ENCODE data around the gene STX10.

The STX10 gene

DNA sequence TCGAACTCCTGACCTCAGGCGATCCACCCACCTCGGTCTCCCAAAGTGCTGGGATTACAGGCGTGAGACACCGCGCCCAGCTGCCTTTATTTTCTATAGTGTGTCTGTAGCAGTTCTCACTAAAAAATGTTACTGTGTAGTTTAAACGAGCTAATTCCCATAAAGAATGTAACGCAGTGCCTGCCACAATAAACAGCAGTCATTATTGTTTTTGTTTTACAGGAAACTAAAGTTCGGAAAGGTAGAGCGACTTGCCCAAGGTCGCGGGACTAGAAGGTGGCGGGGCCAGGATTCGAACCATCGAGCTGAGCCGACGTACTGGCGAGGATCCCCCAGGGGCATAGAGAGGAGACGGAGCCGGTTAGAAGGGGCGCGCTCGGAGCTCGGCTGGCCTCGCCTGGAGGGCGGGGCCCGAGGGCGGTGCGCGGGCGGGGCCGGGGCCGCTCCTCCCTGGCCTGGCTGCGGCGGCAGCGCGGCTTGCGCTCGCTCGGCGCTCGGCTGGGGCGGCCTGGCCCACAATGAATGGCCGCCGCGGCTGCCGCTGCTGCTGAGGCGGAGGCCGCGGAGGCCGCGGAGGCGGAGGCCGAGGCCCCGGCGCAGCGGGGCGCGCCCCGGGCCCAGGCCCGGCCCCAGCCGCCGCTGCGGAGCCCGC is 32.3 kb downstream of the STX10 start, which contains the start of gene NACC1:
Gene NACC1 (plus strand): TSS at position 493 of the 652 bp plus-strand sequence. CDS start 16,944 bp downstream, outside the sequence.
- DNase-seq = peak; percentile 67

DNA sequence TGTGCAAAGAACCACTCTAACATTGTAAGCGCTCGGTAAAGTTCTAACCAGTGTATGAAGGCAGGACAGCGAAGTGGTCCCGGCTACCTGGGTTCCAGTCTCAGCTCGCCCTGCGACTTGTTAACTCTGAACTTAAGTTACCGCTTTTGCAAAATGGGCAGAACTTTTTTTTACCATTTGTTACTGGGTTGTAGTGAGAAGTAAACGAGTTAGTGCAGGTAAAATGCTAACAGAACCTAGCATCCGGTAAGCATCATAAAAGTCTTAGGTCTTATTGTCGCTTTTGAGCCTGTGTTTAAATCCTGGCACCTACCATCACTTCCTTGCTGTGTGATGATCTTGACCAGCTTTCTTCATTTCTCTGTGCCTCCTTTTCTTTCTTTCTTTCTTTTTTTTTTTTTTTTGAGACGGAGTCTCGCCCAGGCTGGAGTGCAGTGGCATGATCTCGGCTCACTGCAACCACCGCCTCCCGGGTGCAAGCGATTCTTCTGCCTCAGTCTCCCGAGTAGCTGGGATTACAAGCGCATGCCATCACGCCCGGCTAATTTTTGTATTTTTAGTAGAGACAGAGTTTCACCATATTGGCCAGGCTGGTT is 32.9 kb downstream of the STX10 start:
- DNase-seq = no peak

DNA sequence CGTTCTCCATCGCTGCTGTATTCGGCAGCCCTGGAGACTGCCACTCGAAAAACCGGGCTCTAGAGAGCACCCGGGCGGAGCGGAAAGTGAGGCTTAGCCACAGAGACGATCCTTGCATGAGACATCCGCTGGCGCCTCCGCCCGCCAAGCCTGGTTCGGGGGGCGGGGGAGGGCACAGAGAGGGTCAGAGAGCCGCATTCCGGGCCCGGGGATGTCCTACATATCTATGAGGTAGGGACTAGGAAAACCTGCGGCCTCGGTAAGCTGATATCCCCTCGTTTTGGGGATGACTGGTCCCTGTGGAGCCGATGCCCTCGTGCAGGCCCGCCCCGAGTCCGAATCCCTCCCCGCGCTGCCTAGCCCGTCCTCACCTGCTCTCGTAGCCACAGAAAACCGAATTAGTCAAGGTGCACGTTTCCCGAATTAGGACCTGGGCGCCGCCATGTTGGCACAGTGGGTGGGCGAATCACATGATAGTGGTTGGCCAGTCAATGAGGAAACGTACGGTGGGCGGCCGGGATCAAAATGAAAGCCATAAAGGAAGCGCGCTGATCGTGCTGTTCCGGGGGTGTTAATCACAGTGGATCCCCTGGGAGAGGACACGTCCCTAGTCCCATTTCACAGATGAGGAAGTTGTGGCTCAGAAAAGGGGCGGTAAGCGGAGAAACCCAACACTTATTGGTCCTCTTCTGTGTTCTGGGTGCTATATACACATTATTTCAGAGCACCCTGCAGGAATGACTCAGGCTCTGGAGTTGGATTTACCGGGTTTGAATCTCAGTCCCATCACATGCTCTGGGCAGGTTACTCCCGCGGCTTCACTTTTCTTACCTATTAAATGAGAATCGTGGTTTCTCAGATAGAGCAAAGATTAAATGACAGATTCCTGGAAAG is 33.6 kb downstream of the STX10 start, which contains the start of gene TRMT1:
Gene TRMT1 (minus strand): TSS at position 459 of the 894 bp plus-strand sequence. CDS start 341 bp downstream, at position 118.
- peak; percentile 73 for DNase-seq

DNA sequence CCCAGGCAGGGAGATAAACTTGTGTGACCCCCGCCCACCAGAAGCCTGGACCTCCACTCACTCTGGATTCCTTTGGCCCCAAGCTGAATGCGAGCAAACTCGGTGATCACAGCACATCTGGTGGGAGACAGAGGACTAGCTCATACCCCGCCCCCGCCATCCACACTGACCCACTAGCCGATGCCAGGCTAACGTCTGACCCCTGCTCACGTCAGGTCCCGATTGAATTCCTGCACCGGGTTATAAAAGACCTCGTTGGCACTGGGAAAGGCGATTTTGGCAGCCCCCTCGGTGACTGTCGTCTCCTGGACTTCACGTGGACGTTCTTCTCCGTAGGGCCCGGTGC is 34.3 kb downstream of the STX10 start:
- DNase-seq = no peak

DNA sequence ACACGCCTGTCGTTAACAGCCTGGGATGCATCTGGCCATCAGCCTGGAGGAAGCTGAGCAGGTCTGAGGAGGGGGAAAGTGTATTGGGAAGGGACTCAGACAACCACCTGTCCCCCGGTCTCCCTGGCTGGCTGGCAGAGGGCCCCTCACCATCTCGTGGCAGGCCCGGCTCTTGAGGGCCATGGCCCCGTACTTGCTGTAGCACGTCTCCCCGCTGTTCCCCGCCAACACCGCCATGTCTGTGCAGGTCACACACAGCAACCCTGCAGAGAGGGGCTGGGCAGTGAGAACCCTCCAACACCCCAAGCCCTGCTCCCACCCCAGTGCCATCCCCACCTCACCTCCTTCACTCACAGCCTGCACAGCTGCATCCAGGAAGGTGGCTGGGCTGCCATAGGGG is 37.6 kb downstream of the STX10 start:
- DNase-seq = no peak

DNA sequence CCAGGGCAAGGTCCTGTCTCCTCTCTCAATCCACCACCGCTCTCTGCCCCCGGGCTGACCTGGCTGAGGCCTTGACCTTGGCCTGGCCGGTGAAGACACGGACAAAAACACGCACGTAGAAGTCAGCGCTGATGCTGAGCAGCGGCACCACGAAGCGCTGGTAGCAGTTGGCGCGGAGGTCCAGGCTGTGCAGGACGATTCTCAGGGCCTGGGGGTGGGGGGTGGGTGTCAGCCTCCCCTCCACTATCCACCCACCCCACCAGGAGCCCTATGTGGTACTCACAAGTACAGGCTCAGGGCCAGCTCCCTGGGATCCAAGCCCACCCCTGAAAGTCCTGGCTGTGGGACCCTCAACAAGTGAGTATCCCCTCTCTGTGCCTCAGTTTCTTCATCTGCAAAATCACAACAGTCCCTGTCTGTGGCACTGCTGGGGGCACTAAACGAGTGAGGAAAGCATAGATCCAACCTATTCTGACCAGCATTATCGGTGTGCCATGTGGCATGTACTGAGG is 40.0 kb downstream of the STX10 start:
- DNase-seq = no peak

DNA sequence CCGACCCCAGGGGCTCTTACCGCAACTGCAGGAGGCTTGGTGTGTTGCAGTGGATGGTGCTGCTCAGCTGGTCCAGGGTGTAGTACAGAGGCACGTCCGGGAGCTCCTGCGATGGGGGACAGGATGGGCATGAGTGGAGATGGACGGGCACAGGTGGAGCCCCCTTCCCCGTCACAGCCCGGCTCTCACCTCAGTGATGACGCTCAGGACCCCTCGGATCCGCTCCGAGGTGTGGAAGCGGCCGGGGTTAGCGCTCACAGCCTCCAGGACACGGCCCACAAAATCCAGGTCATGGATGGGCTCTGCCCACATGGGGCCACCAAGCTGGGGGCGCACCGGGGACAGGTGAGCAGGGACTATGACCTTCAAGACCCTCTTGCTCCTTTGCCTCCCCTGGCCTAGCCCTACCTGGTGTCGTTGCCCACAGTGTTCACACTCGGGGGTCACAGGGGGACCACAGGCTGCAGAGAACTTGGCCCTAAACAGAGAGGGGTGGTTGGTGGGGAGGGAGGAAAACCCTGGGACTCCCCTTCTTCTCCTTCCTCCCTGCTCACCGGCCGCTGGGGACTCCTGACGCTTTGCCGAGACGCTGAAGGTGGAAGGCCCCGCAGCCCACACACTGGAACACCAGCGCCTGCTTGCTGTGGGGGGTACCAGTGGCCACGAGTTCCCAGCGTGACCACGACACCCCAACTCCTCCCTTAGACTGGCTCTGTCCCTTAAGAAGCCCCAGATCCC is 40.6 kb downstream of the STX10 start:
- no peak for DNase-seq

DNA sequence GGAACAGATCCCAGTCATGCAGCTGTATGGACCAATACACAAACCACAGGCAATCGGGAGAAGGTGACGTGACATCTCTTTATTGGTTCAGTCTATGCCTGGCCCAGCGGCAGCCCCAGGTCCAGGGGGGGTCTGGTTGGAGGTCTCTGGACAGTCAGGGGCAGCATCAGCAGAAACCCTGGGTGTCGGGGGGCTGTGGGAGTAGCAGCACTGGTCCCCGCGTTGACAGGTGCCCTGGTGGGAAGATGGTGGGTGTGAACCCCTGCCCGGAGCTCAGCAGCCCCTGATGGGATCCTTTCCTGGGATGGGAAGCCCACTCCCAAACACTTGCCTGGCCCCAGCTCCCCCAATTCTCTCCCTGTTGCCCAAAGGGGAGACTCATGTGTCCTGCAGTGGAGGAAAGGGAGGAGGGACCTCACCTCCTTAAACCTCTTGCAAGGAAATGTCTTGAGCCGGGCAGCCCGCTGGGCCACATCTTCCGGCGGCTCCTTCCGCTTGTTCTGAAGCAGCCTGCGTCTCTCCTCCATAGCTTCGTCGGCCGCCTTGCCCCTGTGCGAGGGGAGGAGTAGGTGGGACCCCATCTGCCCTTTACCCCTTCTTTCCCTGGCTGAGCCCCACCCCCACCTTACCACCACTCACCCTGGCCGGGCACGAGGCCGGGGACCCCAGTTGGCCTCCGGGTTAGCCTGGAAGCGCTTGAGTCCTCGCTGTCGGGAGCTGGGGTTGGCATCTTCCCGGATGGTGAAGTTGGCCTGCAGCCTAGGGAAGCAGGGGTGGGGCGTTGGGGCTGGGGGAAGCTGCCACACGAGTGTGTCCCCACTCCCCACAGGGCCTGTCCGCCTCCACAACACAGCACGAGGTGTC is 45.1 kb downstream of the STX10 start:
- no peak for DNase-seq

DNA sequence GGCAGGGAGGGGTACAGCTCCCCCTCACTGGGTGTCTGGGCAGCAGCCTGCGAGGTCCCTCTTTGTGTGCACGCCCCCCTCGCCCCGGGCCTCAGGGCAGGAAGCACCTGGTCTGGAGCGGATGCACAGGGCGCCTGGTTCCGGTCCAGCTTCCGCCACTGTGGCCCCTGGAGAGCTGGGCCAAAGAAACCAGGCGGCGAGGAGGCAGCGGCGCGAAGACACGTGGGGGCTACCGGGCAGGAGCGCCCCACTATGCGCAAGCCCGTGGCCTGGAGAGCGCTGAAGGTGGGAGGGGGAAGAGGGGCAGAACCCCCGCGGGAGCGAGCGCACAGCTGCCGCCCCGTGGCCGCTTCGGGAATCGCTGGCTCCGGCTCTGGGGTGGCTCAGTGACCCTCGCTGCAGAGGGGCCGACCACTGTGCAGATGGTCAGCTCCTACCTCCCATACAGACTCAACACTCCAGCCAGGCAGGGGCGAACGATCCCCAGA is 45.8 kb downstream of the STX10 start:
- DNase-seq = no peak

DNA sequence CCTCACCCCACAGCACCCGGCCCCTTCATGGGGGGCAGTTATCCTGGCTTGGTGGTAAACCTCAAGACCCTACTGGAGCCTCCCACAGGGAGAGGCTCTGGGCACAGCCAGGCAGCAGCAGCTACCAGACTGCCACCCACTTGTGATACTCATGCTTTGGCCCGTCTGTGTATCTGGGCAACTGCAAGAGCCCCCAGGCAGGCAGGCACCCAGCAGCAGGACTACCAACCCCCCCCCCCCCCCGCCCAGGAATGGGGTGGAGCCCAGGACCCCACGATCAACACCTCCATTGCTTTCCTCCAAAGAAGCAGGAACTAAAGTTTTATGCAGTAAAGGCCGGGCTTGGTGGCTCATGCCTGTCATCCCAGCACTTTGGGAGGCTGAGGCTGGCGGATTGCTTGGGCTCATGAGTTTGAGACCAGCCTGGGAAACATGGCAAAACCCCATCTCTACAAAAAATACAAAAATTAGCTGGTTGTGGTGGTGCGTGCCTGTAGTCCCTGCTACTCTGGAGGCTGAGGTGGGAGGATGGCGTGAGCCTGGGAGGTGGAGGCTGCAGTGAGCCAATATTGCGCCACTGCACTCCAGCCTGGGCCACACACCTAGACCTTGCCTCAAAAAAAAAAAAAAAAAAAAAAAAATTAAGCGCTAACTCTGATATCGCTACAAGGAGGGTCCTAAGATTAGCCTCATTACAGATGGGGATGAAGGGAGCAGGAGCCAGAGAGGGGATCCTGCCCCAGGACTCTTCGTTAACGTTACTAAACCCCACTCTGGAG is 46.4 kb downstream of the STX10 start:
- no peak for DNase-seq

DNA sequence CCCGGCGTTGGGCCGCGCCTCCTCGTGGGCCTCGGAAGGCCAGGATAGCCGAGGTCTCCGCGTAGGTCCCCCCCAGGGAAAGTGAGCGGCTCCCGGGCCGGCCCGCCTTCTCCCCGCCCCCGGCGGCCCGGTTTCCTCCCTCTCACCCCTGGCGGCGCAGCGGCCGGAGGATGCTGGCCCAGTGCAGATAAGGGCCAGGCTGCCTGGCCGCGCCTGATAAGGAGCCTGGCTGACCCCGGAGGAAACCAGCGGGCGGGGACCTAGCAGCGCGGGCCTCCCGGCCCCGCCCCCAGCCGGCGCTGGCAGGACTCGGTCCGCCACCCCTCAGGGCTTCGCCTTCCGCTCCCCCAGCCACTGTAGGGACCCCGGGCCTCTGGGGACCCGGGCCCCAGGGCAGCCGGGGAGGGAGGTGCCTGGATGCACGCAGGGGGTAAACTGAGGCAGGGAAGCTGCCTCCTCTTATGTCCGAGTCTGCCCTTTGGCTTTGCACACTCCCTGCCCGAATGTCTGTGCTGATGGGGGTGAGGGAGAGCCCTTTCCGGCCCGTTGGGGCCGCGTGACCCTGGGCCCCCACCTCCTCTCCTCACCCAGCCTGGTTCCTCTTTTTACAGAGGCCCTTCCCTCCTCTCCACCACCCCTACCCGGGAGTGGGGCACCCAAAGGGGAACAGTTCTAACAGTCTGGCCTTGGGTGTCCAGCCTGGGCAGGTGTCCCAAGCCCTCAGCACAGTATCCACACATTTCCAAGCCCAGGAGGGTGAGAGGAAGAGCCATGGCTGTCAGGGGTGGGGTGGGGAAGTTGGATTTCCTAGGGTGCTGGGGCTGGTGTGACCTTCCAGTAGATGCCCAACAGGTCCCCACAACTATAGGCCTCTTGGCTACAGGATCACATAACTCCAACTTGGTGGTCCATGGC is 47.3 kb downstream of the STX10 start, which contains the start of gene LYL1:
Gene LYL1 (minus strand): TSS at position 193 of the 915 bp plus-strand sequence. CDS start 1,687 bp downstream, outside the sequence.
- DNase-seq = no peak

DNA sequence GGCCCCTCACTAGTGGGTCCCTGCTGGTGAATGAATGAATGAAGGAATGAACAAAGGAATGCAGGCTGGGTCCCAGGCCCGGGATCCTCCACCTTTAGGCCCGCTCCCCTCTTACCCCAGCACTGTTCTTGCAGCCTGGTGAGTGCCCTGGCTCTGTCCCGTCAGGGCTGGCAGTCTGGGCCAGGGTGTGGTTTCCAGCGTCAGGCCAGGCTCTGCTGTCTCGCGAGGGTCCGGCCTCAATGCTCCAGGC is 47.8 kb downstream of the STX10 start:
- no peak for DNase-seq

DNA sequence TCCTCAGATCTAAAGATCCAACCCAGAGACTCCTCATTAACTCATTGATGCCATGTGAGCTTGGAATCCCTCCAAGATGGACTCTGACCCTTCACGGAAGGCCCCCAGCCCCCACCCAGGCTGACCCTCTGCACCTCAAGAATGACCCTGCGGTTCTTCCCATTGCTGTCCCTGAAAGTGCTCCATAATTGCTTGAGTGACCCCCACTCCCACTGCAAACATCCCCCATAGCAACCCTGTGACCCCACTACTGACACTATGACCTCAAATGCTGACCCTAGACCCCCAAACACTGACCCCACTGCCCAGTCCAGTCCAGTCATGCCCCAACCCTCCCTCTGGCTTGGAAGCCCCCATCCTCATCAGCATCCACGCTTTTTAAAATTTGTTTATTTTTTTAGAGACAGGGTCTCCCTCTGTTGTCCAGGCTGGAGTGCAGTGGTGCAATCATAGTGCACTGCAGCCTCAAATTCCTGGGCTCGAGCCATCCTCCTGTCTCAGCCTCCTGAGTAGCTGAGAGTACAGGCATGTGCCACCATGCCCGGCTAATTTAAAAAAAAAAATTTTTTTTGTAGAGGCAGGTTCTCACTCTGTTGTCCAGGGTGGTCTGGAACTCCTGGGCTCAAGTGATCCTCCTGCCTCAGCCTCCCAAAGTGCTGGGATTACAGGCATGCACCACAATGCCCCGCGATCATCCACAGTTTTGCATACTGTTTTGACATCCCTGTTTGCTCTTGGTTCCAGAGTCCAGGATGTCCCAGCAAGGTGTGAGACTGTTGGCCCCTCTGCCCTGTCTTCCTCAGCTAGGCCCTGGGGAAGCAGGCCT is 48.4 kb downstream of the STX10 start:
- no peak for DNase-seq

DNA sequence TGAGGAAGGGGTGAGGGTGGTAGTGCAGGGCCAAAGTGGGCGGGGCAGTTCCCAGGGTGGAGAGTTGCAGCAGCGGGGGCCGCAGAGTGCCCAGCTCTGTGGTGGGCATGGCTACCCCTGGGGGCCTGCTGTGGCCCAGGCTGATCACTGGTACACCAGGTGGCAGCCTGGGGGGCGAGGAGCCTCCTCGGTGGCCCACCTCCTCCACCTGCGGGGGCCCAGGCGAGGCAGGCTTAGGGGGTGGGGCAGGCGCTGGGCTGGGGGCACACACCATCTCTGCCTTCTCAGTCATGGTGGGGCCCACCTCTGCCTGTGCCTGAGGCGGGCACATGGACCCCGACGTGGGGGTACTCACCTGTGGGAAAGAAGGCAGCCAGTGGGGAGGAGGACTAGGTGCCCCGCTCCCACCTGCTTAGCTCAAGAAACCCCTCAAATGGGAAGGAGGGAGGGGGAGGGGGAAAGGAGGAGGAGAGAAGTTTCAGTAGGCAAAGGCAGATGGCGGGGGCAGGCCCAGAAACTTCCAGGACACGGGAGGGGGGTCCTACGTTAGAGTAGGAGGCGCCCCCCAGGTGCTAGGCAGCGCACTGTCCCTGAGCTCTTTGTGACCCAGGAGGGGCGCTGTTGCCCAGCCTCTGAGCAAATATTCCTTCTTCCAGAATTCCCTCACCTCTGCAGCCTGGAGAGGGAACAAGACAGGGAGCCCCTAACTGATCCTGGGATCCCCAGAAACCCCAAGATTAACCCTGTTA is 49.2 kb downstream of the STX10 start:
- DNase-seq = no peak

DNA sequence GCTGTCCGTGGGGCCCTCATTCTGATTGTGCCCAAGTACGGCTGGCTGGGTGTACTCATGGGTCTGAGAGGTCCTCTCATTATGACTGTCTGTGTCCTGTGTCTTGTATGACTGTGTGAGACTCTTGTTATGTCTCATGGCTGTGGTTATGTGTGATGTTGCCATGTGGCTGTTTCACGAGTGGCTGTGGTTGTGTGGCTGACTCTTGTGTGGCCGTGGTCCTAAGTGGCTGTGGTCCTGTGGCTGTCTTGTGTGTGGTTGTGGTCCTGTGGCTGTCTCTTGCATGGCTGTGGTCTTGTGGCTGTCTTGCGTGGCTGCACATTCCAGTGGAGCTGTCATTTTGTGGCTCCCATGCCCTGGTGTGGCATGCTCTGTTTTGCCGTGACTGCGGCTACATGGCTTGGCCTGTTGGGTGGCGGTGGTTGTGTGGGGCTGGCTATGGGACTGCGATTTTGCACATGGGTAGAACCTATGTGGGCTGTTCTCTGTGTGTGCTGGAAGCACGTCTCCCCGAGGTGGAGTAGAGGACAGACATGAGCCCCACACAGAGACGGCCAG is 50.1 kb downstream of the STX10 start:
- DNase-seq = no peak

DNA sequence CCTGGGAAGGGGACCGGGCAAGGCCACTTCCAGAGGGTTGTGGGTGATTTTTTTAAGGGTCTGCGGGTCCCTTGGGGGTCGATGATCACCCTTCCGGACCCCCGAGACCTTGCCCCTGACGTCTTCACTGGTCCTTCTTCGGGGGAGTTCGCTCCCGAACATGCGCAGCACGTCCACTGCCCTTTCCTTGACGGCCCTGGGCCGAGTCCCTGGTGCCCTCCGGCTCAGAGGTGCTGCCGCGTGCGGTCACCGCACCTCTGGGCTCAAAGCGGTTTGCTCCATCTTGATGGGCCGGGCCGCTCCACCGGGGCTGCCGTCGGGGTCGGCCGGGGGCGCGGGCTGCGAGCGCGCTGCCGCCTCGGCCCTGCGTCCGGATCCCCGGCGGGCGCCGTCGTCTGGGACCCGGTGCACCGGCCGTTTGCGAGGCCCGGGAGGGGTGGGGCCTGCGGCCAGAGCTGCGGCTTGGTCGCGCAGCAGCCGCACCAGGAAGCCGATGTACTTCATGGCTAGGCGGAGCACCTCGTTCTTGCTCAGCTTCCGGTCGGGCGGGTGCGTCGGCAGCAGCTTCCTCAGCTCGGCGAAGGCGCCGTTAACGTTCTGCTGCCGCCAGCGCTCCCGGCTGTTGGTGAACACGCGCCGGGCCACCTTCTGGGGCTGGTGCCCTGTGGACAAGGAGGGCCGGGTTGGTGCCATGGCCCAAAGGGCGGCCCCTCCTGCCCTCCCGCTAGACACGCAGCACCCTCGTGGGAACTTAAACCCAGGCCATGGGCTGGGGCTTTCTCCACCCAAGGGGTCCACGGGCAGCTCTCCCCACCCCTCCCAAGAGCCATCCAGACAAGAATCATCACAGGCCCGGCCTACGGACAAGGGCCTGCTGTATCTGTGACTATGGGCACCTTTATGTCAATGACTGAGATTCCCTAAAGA is 50.8 kb downstream of the STX10 start:
- no peak for DNase-seq

Data from NCI-H1417 treated with DMSO at 0.1 percent for 48 hours (cell line).